ENCODE data around the gene ATMIN.

The ATMIN gene

GRCh38 chr16:81005610-81006161 lies 30.0 kb upstream of the ATMIN start:
- DNase-seq (ENCODE audit: low spot score) = no peak

GRCh38 chr16:81006211-81006812 lies 29.3 kb upstream of the ATMIN start:
- DNase-seq (ENCODE audit: low spot score) = peak; percentile 53

- peak; percentile 95 for DNase-seq (ENCODE audit: low spot score)
Measured at GRCh38 chr16:81006813-81007695, 28.6 kb upstream of the ATMIN start, which contains the start of the genes CENPN and CMC2. Gene CENPN (plus strand): TSS chr16:81007214. CDS start chr16:81011940, 4,726 bp downstream. Gene CMC2 (minus strand): TSS chr16:81006885. CDS start chr16:80997394, 9,491 bp downstream.

GRCh38 chr16:81008505-81008789 lies 27.2 kb upstream of the ATMIN start:
- DNase-seq (ENCODE audit: low spot score) = no peak

GRCh38 chr16:81012974-81013373 lies 22.7 kb upstream of the ATMIN start:
- no peak for DNase-seq (ENCODE audit: low spot score)

GRCh38 chr16:81014672-81015071 lies 21.0 kb upstream of the ATMIN start:
- no peak for DNase-seq (ENCODE audit: low spot score)

GRCh38 chr16:81018496-81018895 lies 17.1 kb upstream of the ATMIN start:
- no peak for DNase-seq (ENCODE audit: low spot score)

- DNase-seq (ENCODE audit: low spot score) = no peak
Measured at GRCh38 chr16:81026429-81026828, 9.2 kb upstream of the ATMIN start.

GRCh38 chr16:81029930-81030604 lies 5.6 kb upstream of the ATMIN start:
- DNase-seq (ENCODE audit: low spot score) = no peak

GRCh38 chr16:81035975-81036750 lies 521 bp downstream of the ATMIN start:
- peak; percentile 65 for DNase-seq (ENCODE audit: low spot score)

- DNase-seq (ENCODE audit: low spot score) = peak; percentile 6
Measured at GRCh38 chr16:81036751-81037350, 1.2 kb downstream of the ATMIN start.

- no peak for DNase-seq (ENCODE audit: low spot score)
Measured at GRCh38 chr16:81040131-81040530, 4.5 kb downstream of the ATMIN start.

GRCh38 chr16:81040842-81041241 lies 5.2 kb downstream of the ATMIN start:
- DNase-seq (ENCODE audit: low spot score) = no peak

- DNase-seq (ENCODE audit: low spot score) = no peak
Measured at GRCh38 chr16:81041696-81042095, 6.1 kb downstream of the ATMIN start.

- DNase-seq (ENCODE audit: low spot score) = no peak
Measured at GRCh38 chr16:81042821-81043220, 7.2 kb downstream of the ATMIN start.

GRCh38 chr16:81053761-81054160 lies 18.1 kb downstream of the ATMIN start:
- no peak for DNase-seq (ENCODE audit: low spot score)

GRCh38 chr16:81060576-81061306 lies 25.1 kb downstream of the ATMIN start:
- DNase-seq (ENCODE audit: low spot score) = no peak

GRCh38 chr16:81061307-81061640 lies 25.6 kb downstream of the ATMIN start:
- no peak for DNase-seq (ENCODE audit: low spot score)

GRCh38 chr16:81061871-81062608 lies 26.4 kb downstream of the ATMIN start:
- DNase-seq (ENCODE audit: low spot score) = no peak

- DNase-seq (ENCODE audit: low spot score) = no peak
Measured at GRCh38 chr16:81066681-81067080, 31.0 kb downstream of the ATMIN start.
